Naive B cell (primary cell): ENCODE data around the gene PPP1R14C. TPM values are rescaled to one million over a fixed set of nuclear protein-coding genes. Genes with fewer than 3 reads are reported as not detected.

Source experiments
- ATAC-seq, 2 donors: fragments of 150-1000 bp; cut with Tn5 transposase; 2 replicates each; pipeline ENCODE4 v1.10.0; 2021; ENCODE audit warnings: low read depth in 2 of 2, mild to moderate bottlenecking in 2 of 2, moderate library complexity in 2 of 2
- DNase-seq: peaks from one replicate; pipeline ENCODE4 v3.0.0; 2022
- H3K27ac Mint-ChIP-seq, 6 donors: one replicate each; pipeline ENCODE4 v1.8.0; 2020 to 2022; ENCODE audit warnings: mild to moderate bottlenecking in 6 of 6, mixed read lengths in 6 of 6, moderate library complexity in 5 of 6, inconsistent platforms in 2 of 6
- H3K27me3 Mint-ChIP-seq, 3 donors: one replicate each; pipeline ENCODE4 v1.8.0; 2021 to 2022; ENCODE audit warnings: mixed read lengths in 3 of 3, mild to moderate bottlenecking in 1 of 3
- H3K36me3 Mint-ChIP-seq, 2 donors: one replicate each; pipeline ENCODE4 v1.8.0; 2020 to 2022; ENCODE audit warnings: mixed read lengths in 2 of 2, inconsistent platforms in 1 of 2, mild to moderate bottlenecking in 1 of 2
- H3K4me1 Mint-ChIP-seq, 3 donors: one replicate each; pipeline ENCODE4 v1.8.0; 2020 to 2022; ENCODE audit warnings: mixed read lengths in 3 of 3, inconsistent platforms in 1 of 3, mild to moderate bottlenecking in 1 of 3, moderate library complexity in 1 of 3
- H3K4me3 Mint-ChIP-seq, 8 donors: one replicate each; pipeline ENCODE4 v1.8.0; 2020 to 2022; ENCODE audit warnings: mild to moderate bottlenecking in 8 of 8, mixed read lengths in 8 of 8, moderate library complexity in 8 of 8, inconsistent platforms in 2 of 8
- H3K9me3 Mint-ChIP-seq, 7 donors: one replicate each; pipeline ENCODE4 v1.8.0; 2020 to 2022; ENCODE audit warnings: mixed read lengths in 7 of 7, mild to moderate bottlenecking in 5 of 7, inconsistent platforms in 2 of 7, moderate library complexity in 1 of 7
- polyA plus RNA-seq, 6 donors: library from polyadenylated mRNA; unstranded; fragments of 300-500 nt; fragmentation: Illumina TruSeq; gene quantifications; one replicate each; pipeline ENCODE4 v1.2.3, GENCODE V29; 2021; ENCODE audit warnings: low read depth in 6 of 6

The PPP1R14C gene
- polyA plus RNA-seq, 6 donors from 2014 or later, result 0.22 TPM; not detected in 5

DNA sequence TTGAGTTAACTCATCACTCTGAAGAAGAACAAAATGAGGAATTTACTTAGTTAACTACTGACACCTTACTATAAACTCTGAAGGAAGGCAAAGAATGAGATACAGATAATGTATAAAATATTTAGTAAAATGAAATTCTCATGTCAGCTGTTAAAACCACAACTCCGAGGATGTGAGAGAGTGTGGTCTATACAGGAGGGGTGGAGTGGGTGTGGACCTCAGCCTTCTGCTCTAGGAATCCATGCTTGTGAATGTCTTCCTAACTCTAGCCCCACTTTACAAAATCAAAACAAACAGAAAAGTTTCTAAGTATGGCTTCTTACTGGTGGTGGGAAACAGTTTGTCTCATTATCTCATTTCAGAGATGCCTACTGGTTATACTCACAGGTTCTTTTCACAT is 14.2 kb downstream of the PPP1R14C start:
- Mint-ChIP-seq H3K4me1 (peaks cover 0 to 13% (median 5%) of the 10 kb centered on the region in 3 donors), H3K4me3 (no peak overlapping the region), H3K27ac (no peak overlapping the region), H3K27me3 (peaks cover 22 to 31% (median 28%) of the 10 kb centered on the region in 3 donors), H3K9me3 (peaks cover 0 to 4% (median 0%) of the 10 kb centered on the region in 7 donors), H3K36me3 (peaks cover 0 to 2% of the 10 kb centered on the region in 2 donors)
- no peak for DNase-seq
- no peak for ATAC-seq

DNA sequence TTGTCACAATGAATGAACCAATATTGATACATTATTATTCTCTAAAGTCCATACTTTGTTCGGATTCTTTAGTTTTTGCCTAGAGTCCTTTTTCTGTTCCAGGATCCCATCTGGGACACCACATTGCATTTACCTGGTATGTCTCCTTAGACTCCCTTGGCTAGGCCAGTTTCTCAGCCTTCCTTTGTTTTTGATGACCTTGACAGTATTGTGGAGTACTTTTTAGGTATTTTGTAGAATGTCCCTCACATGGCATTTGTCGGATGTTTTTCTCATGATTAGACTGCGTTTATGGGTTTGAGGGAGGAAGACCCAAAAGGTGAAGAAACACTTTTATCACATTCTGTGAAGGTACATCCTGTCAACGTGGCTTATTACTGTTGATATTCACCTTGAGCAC is 16.9 kb downstream of the PPP1R14C start:
- peaks cover 9 to 17% (median 15%) of the 10 kb centered on the region in 3 donors for H3K27me3 Mint-ChIP-seq
- no peak overlapping the region for H3K27ac Mint-ChIP-seq
- H3K4me1 Mint-ChIP-seq, result peaks cover 0 to 5% (median 4%) of the 10 kb centered on the region in 3 donors
- no peak for DNase-seq
- H3K36me3 Mint-ChIP-seq, result peaks cover 0 to 8% of the 10 kb centered on the region in 2 donors
- H3K9me3 Mint-ChIP-seq, result peaks cover 0 to 2% (median 0%) of the 10 kb centered on the region in 7 donors
- H3K4me3 Mint-ChIP-seq, result no peak overlapping the region
- no peak for ATAC-seq

DNA sequence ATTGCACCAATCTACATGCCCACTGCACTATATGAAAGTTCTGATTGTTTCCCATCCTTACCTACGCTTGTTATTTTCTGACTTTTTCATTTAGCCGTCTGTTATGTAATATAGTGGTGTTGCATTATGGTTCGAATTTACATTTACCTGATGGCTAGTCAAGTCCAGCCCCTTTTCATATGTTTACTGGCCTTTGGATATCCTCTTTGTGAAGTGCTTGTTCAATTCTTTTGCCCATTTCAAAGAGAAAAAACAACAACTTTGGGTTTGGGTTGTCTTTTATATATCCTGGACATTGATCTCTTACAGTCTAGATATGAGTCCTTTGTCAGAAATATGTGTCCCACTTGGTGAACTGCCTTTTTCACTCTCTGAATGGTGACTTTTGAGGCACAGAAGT is 21.1 kb downstream of the PPP1R14C start:
- Mint-ChIP-seq H3K4me3 (no peak overlapping the region), H3K36me3 (peaks cover 0 to 8% of the 10 kb centered on the region in 2 donors), H3K27me3 (peaks cover 5 to 15% (median 14%) of the 10 kb centered on the region in 3 donors), H3K9me3 (peaks cover 0 to 4% (median 0%) of the 10 kb centered on the region in 7 donors), H3K4me1 (peaks cover 14 to 16% (median 15%) of the 10 kb centered on the region in 3 donors), H3K27ac (no peak overlapping the region)
- no peak for DNase-seq
- no peak for ATAC-seq

DNA sequence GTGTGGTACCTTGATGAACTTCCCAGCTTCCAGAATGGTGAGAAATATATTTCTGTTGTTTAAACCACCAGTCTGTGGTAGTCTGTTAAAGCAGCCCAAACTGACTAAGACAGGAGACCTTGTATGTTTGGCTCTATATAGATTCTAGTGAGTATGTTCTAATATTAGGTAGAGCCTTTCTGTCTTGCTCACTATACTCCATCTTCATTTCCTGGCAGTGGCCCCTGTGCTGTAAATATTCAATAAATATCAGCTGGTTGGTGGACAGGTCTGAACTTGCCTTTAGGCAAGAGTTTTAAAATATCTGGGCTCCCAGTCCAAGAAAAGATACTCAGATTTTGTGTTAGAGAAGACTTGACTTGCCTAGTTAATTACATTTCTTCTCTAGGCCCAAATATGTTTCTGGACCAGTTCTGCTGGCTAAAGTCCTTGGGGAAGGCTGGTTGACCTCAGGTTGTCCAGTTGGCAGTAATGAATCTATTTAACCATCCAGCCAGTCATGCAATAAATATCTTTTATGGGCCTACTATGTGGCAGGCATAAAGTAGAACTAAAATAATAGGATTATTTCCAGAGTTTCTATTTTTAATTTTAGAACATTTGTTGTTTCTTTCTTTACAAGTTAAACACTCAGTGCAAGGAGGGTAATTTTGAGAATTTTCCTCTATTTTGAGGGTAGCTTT is 22.3 kb downstream of the PPP1R14C start:
- Mint-ChIP-seq H3K27me3 (peaks cover 5 to 9% (median 9%) of the 10 kb centered on the region in 3 donors), H3K27ac (no peak overlapping the region), H3K4me3 (no peak overlapping the region), H3K9me3 (peaks cover 0 to 4% (median 0%) of the 10 kb centered on the region in 7 donors), H3K36me3 (peaks cover 0 to 8% of the 10 kb centered on the region in 2 donors), H3K4me1 (peaks cover 23 to 25% (median 24%) of the 10 kb centered on the region in 3 donors)
- no peak for ATAC-seq
- no peak for DNase-seq

DNA sequence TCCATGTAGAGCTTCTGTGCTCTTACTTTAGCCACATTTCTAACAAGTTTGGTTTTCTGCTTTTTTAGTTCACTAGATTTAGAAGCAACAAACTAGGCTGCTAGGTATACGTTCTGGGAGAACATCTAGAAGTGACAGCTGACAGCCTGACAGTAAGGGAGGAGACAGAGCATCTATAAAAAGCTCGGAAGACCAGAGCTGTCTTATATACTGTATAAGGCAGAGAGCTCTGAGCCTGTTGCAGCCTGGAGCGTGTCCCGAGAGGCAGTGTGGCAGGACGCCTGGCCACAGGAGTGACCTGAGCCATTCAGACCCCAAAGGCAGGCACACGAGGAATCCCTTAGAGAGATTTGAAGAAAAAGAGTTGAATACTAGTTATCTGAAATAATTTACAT is 24.6 kb downstream of the PPP1R14C start:
- DNase-seq, result no peak
- ATAC-seq, result no peak
- Mint-ChIP-seq H3K36me3 (peaks cover 0 to 1% of the 10 kb centered on the region in 2 donors), H3K9me3 (peaks cover 0 to 2% (median 0%) of the 10 kb centered on the region in 7 donors), H3K27me3 (peaks cover 3 to 5% (median 5%) of the 10 kb centered on the region in 3 donors), H3K4me1 (peaks cover 25 to 29% (median 28%) of the 10 kb centered on the region in 3 donors), H3K4me3 (peak overlapping the region in 3 of 8 donors; percentile 74 to 87 (median 84)), H3K27ac (peak overlapping the region in 1 of 6 donors; percentile 86)

DNA sequence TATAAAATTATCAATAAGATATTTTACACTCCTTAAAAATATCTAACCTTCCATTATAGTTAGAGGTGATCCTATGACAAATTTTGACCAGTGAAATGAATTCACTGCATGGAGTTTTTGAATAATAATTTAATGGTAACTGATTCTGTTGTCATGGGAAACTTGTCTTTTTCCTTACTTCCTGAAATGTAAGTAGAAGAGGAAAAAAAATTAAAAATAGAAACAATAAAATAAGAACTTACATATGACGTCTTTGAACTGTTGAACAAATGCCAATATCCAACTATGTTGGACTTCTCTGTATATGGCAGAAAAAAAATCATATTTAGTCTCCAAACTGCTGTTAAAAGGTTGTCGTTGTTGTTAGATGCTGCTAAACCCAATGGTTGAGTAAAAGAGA is 26.3 kb downstream of the PPP1R14C start:
- ATAC-seq (no peak), DNase-seq (no peak)
- Mint-ChIP-seq H3K4me3 (peak overlapping the region in 2 of 8 donors; percentile 35 to 39), H3K9me3 (peaks cover 0 to 2% (median 0%) of the 10 kb centered on the region in 7 donors), H3K4me1 (peaks cover 25 to 29% (median 28%) of the 10 kb centered on the region in 3 donors), H3K27ac (peak overlapping the region in 1 of 6 donors; percentile 13), H3K27me3 (no peaks in the 10 kb centered on the region), H3K36me3 (no peaks in the 10 kb centered on the region)

DNA sequence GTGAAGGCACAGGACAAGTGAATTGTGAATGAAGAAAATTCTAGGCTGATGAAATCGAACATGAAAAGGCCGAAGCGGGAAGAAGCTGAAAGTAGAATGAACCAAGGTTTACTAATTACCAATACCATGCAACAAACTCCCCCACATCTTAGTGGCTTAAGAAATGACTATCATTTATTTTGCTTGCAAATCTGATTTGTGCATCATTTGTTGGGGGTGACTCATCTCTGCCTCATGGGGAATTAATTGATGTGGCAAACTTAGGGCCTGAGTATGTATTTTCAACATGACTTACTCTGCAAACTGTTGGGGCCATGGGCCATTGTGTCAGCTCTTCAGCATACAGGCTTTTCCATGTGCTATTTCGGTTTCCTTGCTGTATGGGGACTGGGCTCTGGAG is 26.8 kb downstream of the PPP1R14C start:
- no peak for ATAC-seq
- H3K4me3 Mint-ChIP-seq, result no peak overlapping the region

DNA sequence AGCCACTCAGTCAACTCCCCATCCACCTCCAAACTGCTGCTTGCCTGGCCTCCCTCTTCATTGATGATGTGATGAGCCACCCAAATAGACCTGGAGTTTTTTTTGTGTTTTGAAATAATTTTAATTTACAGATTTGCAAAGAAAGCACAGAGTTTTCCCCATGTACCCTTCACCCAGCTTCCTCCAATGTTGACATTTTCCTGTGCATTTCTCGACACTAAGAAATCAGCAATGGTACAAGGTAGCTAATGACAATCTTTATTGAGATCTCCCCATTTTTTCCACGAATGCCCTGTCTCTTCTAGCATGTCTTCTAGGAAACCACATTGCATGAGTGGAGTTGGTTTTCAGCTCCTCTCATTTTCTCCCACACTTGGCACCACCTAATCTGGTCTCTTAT is 30.1 kb downstream of the PPP1R14C start:
- no peak for ATAC-seq
- peak overlapping the region in 1 of 6 donors; percentile 82 for H3K27ac Mint-ChIP-seq
- H3K4me1 Mint-ChIP-seq, result peaks cover 18 to 21% (median 20%) of the 10 kb centered on the region in 3 donors
- H3K36me3 Mint-ChIP-seq, result no peaks in the 10 kb centered on the region
- no peak overlapping the region for H3K4me3 Mint-ChIP-seq
- peaks cover 0 to 2% (median 0%) of the 10 kb centered on the region in 7 donors for H3K9me3 Mint-ChIP-seq
- no peak for DNase-seq
- H3K27me3 Mint-ChIP-seq, result no peaks in the 10 kb centered on the region

More for the DNA sequence above, 26.8 kb downstream of the PPP1R14C start:
- no peak for DNase-seq
- no peaks in the 10 kb centered on the region for H3K27me3 Mint-ChIP-seq
- H3K4me1 Mint-ChIP-seq, result peaks cover 25 to 29% (median 28%) of the 10 kb centered on the region in 3 donors
- no peaks in the 10 kb centered on the region for H3K36me3 Mint-ChIP-seq
- H3K27ac Mint-ChIP-seq, result peak overlapping the region in 2 of 6 donors; percentile 13 to 47
- H3K9me3 Mint-ChIP-seq, result peaks cover 0 to 2% (median 0%) of the 10 kb centered on the region in 7 donors

DNA sequence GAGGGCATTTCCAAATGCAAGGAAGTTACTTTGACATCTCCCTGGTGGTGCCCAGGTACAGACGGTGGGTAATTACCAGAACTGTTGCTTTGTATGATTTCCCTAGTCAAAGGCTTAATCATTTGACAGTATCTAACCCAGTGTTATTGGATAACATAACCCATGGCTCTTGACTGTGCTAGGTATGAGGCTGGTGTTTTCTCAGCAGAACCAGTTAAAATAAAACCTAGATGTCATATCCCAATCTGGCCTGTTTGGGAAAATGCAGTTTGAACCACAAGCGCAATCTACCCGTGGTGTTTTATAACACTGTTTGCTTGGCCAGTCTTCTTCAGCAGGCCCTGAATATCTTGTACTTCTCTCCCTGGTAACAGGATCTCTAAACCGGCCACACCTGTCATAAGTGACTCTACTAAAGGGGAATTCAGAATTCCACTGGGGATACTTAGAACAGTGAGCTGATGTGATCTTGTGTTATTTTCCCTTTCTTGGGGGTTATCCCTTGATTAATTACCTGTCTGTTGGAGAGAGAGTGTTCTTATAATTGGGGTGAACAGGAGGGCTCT is 32.8 kb downstream of the PPP1R14C start:
- Mint-ChIP-seq H3K27ac (no peak overlapping the region), H3K9me3 (no peaks in the 10 kb centered on the region), H3K27me3 (peaks cover 0 to 5% (median 0%) of the 10 kb centered on the region in 3 donors), H3K4me1 (peaks cover 3 to 6% (median 4%) of the 10 kb centered on the region in 3 donors), H3K36me3 (no peaks in the 10 kb centered on the region), H3K4me3 (no peak overlapping the region)
- no peak for DNase-seq
- no peak for ATAC-seq

DNA sequence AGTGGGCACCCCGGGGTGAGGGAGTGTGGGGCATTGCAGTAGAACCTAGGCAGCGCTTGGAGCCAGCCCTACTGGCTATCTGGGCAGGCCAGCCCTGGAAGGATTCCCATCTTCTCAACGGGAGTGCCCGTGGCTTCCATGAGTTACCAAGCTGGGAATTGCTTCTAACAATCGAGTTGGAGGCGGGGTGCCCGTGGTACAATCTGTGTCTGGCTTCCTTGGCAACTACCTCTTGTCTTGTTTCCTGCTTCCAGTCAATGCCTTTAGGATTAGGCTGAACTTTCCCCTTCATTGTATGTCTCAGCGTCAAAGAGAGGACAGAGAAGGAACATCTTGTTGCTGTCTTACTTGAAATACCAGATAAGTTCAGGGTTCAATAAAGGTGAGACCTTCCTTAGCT is 33.3 kb downstream of the PPP1R14C start:
- H3K27me3 Mint-ChIP-seq, result peaks cover 0 to 5% (median 0%) of the 10 kb centered on the region in 3 donors
- no peak for DNase-seq
- H3K36me3 Mint-ChIP-seq, result no peaks in the 10 kb centered on the region
- ATAC-seq, result no peak
- H3K27ac Mint-ChIP-seq, result peak overlapping the region in 1 of 6 donors; percentile 8
- H3K4me1 Mint-ChIP-seq, result peaks cover 3 to 11% (median 9%) of the 10 kb centered on the region in 3 donors
- H3K9me3 Mint-ChIP-seq, result no peaks in the 10 kb centered on the region
- H3K4me3 Mint-ChIP-seq, result no peak overlapping the region

DNA sequence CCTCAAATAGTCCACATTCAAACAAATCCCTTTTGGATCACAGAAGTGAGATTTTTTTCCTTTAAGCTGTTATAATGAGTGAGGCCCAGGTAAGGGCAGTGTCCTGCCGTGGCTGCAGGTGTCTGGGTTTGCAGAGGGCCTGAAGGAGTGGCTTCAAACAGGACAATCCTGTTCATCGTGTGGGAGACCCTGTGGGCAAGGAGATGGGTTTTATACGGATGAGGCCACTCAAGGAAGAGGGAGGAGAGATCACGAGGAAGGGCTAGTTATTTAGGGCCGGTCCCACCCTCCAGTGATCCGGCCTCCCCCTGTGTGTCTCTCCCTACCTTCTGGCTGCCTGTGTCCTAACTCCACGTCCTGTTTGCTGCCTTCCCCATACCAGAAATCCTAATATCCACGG is 33.8 kb downstream of the PPP1R14C start:
- Mint-ChIP-seq H3K9me3 (no peaks in the 10 kb centered on the region), H3K4me3 (no peak overlapping the region), H3K27me3 (peaks cover 0 to 5% (median 0%) of the 10 kb centered on the region in 3 donors), H3K36me3 (no peaks in the 10 kb centered on the region), H3K27ac (peak overlapping the region in 3 of 6 donors; percentile 8 to 69 (median 59)), H3K4me1 (peaks cover under 1 to 10% (median 9%) of the 10 kb centered on the region in 3 donors)
- DNase-seq (no peak), ATAC-seq (no peak)

DNA sequence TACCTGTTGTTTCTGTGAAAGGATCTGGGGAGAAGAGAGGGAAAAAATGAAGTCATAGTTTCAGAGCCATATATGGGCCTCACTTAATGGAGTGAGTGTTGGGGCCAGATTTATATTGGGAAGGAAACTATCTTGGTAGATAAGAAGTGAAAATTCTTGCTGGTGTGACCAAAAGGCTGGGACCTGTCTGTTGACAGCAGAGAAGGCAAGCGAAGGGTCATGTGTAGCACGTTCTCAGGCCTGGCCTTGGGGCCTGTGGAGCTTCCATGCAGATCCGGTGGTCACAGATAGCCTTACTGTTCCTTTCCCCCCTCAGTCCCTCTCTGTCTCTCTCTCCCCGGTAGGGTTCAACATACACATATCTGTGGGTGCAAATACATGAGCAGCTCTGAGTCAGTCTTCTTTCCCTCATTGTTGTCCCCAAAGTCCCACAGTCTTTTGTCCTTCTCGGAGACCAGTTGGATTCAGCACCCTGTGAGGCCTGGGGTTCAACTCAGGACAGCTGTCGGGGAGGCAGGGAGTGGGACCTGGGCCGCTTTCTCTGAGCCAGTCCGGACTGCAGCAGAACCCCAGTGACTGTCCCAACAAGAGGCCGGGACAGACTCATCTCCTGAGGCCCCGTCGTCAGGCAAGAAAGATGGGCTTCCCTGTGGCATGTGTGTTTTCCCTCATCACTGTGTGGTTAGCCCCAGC is 34.6 kb downstream of the PPP1R14C start:
- peak overlapping the region in 2 of 6 donors; percentile 51 to 59 for H3K27ac Mint-ChIP-seq
- H3K4me3 Mint-ChIP-seq, result no peak overlapping the region

DNA sequence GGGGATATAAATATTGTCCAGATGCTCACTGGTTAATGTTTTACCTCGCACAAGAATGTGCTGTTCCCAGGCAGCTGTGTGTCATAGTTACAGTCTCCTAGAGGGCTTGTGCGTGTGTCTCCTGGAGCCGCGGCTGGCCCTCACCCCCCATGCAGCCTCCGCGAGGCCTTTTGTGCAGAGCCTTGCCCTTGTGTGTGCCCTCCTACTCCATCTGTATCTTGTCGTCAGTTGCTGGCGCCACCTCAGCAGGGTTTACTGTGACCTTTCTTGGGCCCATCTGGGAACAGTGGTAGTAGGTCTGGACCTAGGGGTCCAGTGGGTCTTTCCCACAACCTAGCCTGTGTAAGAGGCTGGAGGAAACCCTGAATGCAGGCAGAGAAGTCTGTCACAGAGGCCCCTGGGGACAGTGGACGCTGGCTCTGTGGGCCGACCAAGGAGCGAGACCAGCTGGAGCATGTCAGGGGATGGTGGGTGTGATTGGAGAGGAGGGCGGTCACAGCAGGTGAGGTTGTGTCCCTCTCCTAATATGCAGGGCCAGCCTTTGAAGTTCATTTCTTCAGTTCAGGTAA is 35.2 kb downstream of the PPP1R14C start:
- Mint-ChIP-seq H3K27me3 (peaks cover 0 to 5% (median 0%) of the 10 kb centered on the region in 3 donors), H3K4me1 (peaks cover 5 to 19% (median 17%) of the 10 kb centered on the region in 3 donors), H3K27ac (peak overlapping the region in 1 of 6 donors; percentile 32), H3K4me3 (no peak overlapping the region), H3K36me3 (no peaks in the 10 kb centered on the region), H3K9me3 (no peaks in the 10 kb centered on the region)
- DNase-seq, result no peak
- no peak for ATAC-seq

More for the DNA sequence above, 34.6 kb downstream of the PPP1R14C start:
- peaks cover 0 to 5% (median 0%) of the 10 kb centered on the region in 3 donors for H3K27me3 Mint-ChIP-seq
- no peaks in the 10 kb centered on the region for H3K36me3 Mint-ChIP-seq
- no peak for DNase-seq
- ATAC-seq, result no peak
- H3K9me3 Mint-ChIP-seq, result no peaks in the 10 kb centered on the region
- H3K4me1 Mint-ChIP-seq, result peaks cover 2 to 13% (median 11%) of the 10 kb centered on the region in 3 donors
